SK-N-SH (cell line): ENCODE data around the gene AACS. TPM values are rescaled to one million over a fixed set of nuclear protein-coding genes. Genes with fewer than 3 reads are reported as not detected.

ENCODE experiments used
- CTCF ChIA-PET: fragments of 300-600, 350-600 bp; formaldehyde crosslinking; extraction: SDS; loops from one replicate; lab custom pipeline; 2021; lab: Yijun Ruan, JAX
- POLR2A ChIA-PET: fragments of 350-600 bp; sonication (Branson Sonifier 250); formaldehyde crosslinking; extraction: SDS; loops from one replicate; lab custom pipeline; 2020; ENCODE audit warnings: antibody characterized with exemption, inconsistent platforms; lab: Yijun Ruan, JAX
- DNase-seq: peaks from one replicate; pipeline ENCODE4 v3.0.0; 2012
- H2AFZ ChIP-seq: fragments of 200-600 bp; sonication (generic); 2 replicates; pipeline ENCODE4 v1.8.1; 2016; ENCODE audit warnings: antibody characterized with exemption, mild to moderate bottlenecking, low read depth
- H3F3A ChIP-seq: fragments of 200-600 bp; sonication (generic); replicated peaks from 2 replicates; pipeline ENCODE3; 2016; ENCODE audit warnings: antibody characterized with exemption, mild to moderate bottlenecking; ENCODE audit not compliant: insufficient read depth
- H3K27ac ChIP-seq, 2 experiments: fragments of 200-500 bp in 1 of 2; fragments of 200-600 bp in 1 of 2; sonication (Bioruptor generic) in 1 of 2; sonication (generic), shearing (Covaris generic) in 1 of 2; 2 replicates each; pipeline versions ENCODE4 v1.5.1 to v1.6.1; 2014 to 2016; ENCODE audit warnings: low read depth in 2 of 2, inconsistent platforms in 1 of 2, low read length in 1 of 2, mild to moderate bottlenecking in 1 of 2, mixed read lengths in 1 of 2
- H3K27me3 ChIP-seq: fragments of 200-600 bp; sonication (generic), shearing (Covaris generic); 2 replicates; pipeline ENCODE4 v1.6.1; 2016; ENCODE audit warnings: mixed run types; ENCODE audit not compliant: insufficient read depth
- H3K36me3 ChIP-seq, 2 experiments: fragments of 200-500 bp in 1 of 2; fragments of 200-600 bp in 1 of 2; sonication (Bioruptor generic) in 1 of 2; sonication (generic) in 1 of 2; replicated peaks in 1 of 2; 2 replicates each; pipeline versions ENCODE3 to v1.5.1; 2014 to 2016; ENCODE audit warnings: low read length in 1 of 2, mild to moderate bottlenecking in 1 of 2; ENCODE audit not compliant: insufficient read depth in 2 of 2, control insufficient read depth in 1 of 2
- H3K4me1 ChIP-seq, 2 experiments: fragments of 200-500 bp in 1 of 2; fragments of 200-600 bp in 1 of 2; sonication (Bioruptor generic) in 1 of 2; sonication (generic), shearing (Covaris generic) in 1 of 2; 2 replicates each; pipeline versions ENCODE4 v1.5.1 to v1.6.1; 2014 to 2016; ENCODE audit warnings: low read depth in 1 of 2, low read length in 1 of 2, mixed run types in 1 of 2; ENCODE audit not compliant: insufficient read depth in 2 of 2, control insufficient read depth in 1 of 2
- H3K4me2 ChIP-seq: fragments of 200-600 bp; sonication (generic), shearing (Covaris generic); 2 replicates; pipeline ENCODE4 v1.6.1; 2017; ENCODE audit warnings: mixed run types
- H3K4me3 ChIP-seq, 2 experiments: fragments of 200-500 bp in 1 of 2; fragments of 200-600 bp in 1 of 2; sonication (Bioruptor generic) in 1 of 2; sonication (generic), shearing (Covaris generic) in 1 of 2; 2 replicates each; pipeline versions ENCODE4 v1.5.1 to v1.8.1; 2014 to 2016; ENCODE audit warnings: low read depth in 2 of 2, inconsistent platforms in 1 of 2, low read length in 1 of 2, mild to moderate bottlenecking in 1 of 2, mixed read lengths in 1 of 2, moderate library complexity in 1 of 2
- H3K79me2 ChIP-seq: fragments of 200-600 bp; sonication (generic); 2 replicates; pipeline ENCODE4 v1.8.1; 2017; ENCODE audit warnings: mild to moderate bottlenecking; ENCODE audit not compliant: insufficient read depth
- H3K9ac ChIP-seq: fragments of 200-600 bp; sonication (generic); 2 replicates; pipeline ENCODE4 v1.6.1; 2017; ENCODE audit warnings: mixed run types
- H3K9me2 ChIP-seq: fragments of 200-600 bp; sonication (generic); 2 replicates; pipeline ENCODE4 v1.6.1; 2017; ENCODE audit warnings: mixed run types
- H3K9me3 ChIP-seq: fragments of 200-600 bp; sonication (generic); 2 replicates; pipeline ENCODE4 v1.6.1; 2017; ENCODE audit warnings: mixed run types, mild to moderate bottlenecking, moderate library complexity
- H4K20me1 ChIP-seq: fragments of 200-600 bp; sonication (generic); 2 replicates; pipeline ENCODE4 v1.6.1; 2017; ENCODE audit warnings: mild to moderate bottlenecking, mixed run types; ENCODE audit not compliant: insufficient read depth
- CHD2 ChIP-seq: fragments of 150-350 bp; IDR thresholded peaks from 2 replicates; pipeline ENCODE4 v1.6.1; 2018; ENCODE audit warnings: low read length; ENCODE audit not compliant: partially characterized antibody
- EP300 ChIP-seq, 2 experiments: IDR thresholded peaks; 2 replicates each; pipeline versions ENCODE4 v1.4.0 to v1.6.1; 2012; ENCODE audit warnings: borderline replicate concordance in 1 of 2, low read depth in 1 of 2, low read length in 1 of 2
- FOSL2 ChIP-seq: IDR thresholded peaks from 2 replicates; pipeline ENCODE4 v1.4.0; 2012; ENCODE audit warnings: low read depth, mild to moderate bottlenecking, moderate library complexity, borderline replicate concordance
- FOXJ3 ChIP-seq: sonication (generic); formaldehyde crosslinking; IDR thresholded peaks from 2 replicates; pipeline ENCODE4 v1.5.1; 2020; ENCODE audit warnings: mild to moderate bottlenecking, missing genetic modification reagents
- FOXM1 ChIP-seq: IDR thresholded peaks from 2 replicates; pipeline ENCODE4 v1.4.0; 2012; ENCODE audit warnings: low read depth, mild to moderate bottlenecking
- GABPA ChIP-seq: IDR thresholded peaks from 2 replicates; pipeline ENCODE4 v1.4.0; 2012; ENCODE audit warnings: low read depth, mild to moderate bottlenecking
- GATA2 ChIP-seq: sonication (generic); formaldehyde crosslinking; IDR thresholded peaks from 2 replicates; pipeline ENCODE4 v1.5.0; 2020; ENCODE audit warnings: mild to moderate bottlenecking, missing genetic modification reagents
- NFIC ChIP-seq: IDR thresholded peaks from 2 replicates; pipeline ENCODE4 v1.4.0; 2012; ENCODE audit warnings: borderline replicate concordance
- POLR2AphosphoS5 ChIP-seq: IDR thresholded peaks from 2 replicates; pipeline ENCODE4 v1.6.1; 2012; ENCODE audit warnings: low read depth, low read length
- RAD21 ChIP-seq: IDR thresholded peaks from 2 replicates; pipeline ENCODE4 v1.6.1; 2012; ENCODE audit warnings: mild to moderate bottlenecking, low read length
- RCOR1 ChIP-seq: fragments of 150-350 bp; IDR thresholded peaks from 2 replicates; pipeline ENCODE4 v1.6.1; 2017; ENCODE audit warnings: antibody characterized with exemption, low read length
- REST ChIP-seq: IDR thresholded peaks from 2 replicates; pipeline ENCODE4 v1.6.1; 2012; ENCODE audit warnings: mild to moderate bottlenecking, low read depth, low read length, moderate library complexity
- RXRA ChIP-seq: IDR thresholded peaks from 2 replicates; pipeline ENCODE4 v1.4.0; 2012; ENCODE audit warnings: low read depth, mild to moderate bottlenecking, borderline replicate concordance
- SMC3 ChIP-seq: IDR thresholded peaks from 2 replicates; pipeline ENCODE4 v1.6.1; 2012; ENCODE audit warnings: low read depth, low read length, improper control_type of control experiment
- TAF1 ChIP-seq: IDR thresholded peaks from 2 replicates; pipeline ENCODE4 v1.6.1; 2012; ENCODE audit warnings: low read depth, mild to moderate bottlenecking, low read length, moderate library complexity, borderline replicate concordance
- USF2 ChIP-seq: fragments of 150-350 bp; IDR thresholded peaks from 2 replicates; pipeline ENCODE4 v1.6.1; 2017; ENCODE audit warnings: antibody characterized with exemption, low read length, low read depth, borderline replicate concordance
- WGBS: methylation state at CpG from one replicate; pipeline ENCODE4 v1.1.6; 2017; ENCODE audit warnings: low lambda C conversion rate; 5-methylcytosine and 5-hydroxymethylcytosine counted together
- polyA plus RNA-seq, 3 experiments: library from polyadenylated mRNA; depleted of rRNA; stranded (reverse); fragments of >200 nt; gene quantifications; 2 replicates each; pipeline ENCODE4 v1.2.3, GENCODE V29; 2012
- TF ChIP-seq, protein P1 (sequence below): IDR thresholded peaks from 2 replicates; pipeline ENCODE4; 2012
- TF ChIP-seq, protein P2 (sequence below): fragments of 150-350 bp; IDR thresholded peaks from 2 replicates; pipeline ENCODE4 v1.6.1; 2016; ENCODE audit warnings: mild to moderate bottlenecking, low read depth, low read length
- TF ChIP-seq, protein P3 (sequence below): fragments of 200-600 bp; sonication (generic); IDR thresholded peaks from 2 replicates; pipeline ENCODE4 v1.6.1; 2017; ENCODE audit warnings: antibody characterized with exemption, mild to moderate bottlenecking, moderate library complexity

Gene AACS
- polyA plus RNA-seq, 1 of the 3 experiments (the other 2 are of a cell fraction) = 17.3 TPM

DNA sequence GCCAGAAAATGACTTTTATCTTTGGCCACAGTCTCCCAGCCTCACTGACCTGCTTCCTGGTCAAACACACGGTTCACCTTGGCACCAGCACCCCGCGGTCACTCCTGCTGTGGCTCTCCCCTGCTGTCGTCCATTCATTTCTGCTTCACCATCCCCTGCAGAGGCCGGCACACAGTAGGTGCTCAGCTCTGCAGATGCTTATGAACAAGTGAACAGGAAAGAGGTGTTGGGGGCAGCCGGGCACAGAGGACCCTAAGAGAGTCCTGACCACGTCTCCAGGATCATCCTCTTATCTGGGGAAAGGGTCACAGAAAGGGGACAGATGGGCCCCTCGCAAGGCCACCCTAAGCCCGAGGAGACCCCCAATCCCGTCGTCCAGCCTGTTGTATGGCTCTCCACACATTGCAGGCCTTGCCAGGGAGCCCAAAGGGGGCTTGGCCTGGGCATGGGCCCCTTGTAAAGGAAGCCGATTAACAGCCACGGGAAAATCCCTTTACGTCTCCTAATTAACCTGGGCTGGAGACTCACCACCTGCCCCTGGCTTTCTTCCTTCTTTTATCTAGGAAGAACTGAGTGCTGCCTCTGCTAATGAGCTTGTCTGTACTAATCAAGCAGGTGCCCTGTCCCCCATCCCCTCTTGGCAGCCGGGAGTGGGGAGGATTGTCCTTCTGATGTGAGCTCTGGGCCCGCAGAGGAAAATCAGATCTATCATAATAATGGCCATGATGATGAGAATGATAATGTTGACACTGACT lies 119.2 kb downstream of the AACS start:
- Histone ChIP-seq H3K9me3 (no peaks in the 10 kb centered on the region), H3F3A (peaks cover 3% of the 10 kb centered on the region), H3K9me2 (no peaks in the 10 kb centered on the region), H3K4me1 (no peaks in the 10 kb centered on the region; a peak in 1 of 4 replicates), H4K20me1 (no peaks in the 10 kb centered on the region; the same call in 1 of the 2 replicates), H3K27me3 (peaks cover 34% of the 10 kb centered on the region), H2AFZ (no peak overlapping the region), H3K4me3 (no peak overlapping the region), H3K79me2 (no peaks in the 10 kb centered on the region), H3K27ac (no peak overlapping the region), H3K9ac (no peak overlapping the region), H3K36me3 (no peaks in the 10 kb centered on the region), H3K4me2 (no peak overlapping the region)
- TF ChIP-seq GATA2 (CRISPR knock-in tag) (no peak), RXRA (no peak), GABPA (no peak), RAD21 (no peak), CHD2 (no peak), USF2 (no peak), EP300 (IDR thresholded peaks at IDR 0.05; ENCODE audit: borderline replicate concordance in 1 of 2, low read depth in 1 of 2, low read length in 1 of 2) (no peak), FOXJ3 (CRISPR knock-in tag) (no peak), POLR2AphosphoS5 (no peak), REST (no peak), NFIC (no peak), FOXM1 (no peak), SMC3 (no peak), TAF1 (no peak), RCOR1 (no peak), FOSL2 (no peak)
- TF ChIP-seq, protein P1, sequence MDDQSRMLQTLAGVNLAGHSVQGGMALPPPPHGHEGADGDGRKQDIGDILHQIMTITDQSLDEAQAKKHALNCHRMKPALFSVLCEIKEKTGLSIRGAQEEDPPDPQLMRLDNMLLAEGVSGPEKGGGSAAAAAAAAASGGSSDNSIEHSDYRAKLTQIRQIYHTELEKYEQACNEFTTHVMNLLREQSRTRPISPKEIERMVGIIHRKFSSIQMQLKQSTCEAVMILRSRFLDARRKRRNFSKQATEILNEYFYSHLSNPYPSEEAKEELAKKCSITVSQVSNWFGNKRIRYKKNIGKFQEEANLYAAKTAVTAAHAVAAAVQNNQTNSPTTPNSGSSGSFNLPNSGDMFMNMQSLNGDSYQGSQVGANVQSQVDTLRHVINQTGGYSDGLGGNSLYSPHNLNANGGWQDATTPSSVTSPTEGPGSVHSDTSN = no peak
- TF ChIP-seq, protein P2, sequence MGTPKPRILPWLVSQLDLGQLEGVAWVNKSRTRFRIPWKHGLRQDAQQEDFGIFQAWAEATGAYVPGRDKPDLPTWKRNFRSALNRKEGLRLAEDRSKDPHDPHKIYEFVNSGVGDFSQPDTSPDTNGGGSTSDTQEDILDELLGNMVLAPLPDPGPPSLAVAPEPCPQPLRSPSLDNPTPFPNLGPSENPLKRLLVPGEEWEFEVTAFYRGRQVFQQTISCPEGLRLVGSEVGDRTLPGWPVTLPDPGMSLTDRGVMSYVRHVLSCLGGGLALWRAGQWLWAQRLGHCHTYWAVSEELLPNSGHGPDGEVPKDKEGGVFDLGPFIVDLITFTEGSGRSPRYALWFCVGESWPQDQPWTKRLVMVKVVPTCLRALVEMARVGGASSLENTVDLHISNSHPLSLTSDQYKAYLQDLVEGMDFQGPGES = no peak
- TF ChIP-seq, protein P3, sequence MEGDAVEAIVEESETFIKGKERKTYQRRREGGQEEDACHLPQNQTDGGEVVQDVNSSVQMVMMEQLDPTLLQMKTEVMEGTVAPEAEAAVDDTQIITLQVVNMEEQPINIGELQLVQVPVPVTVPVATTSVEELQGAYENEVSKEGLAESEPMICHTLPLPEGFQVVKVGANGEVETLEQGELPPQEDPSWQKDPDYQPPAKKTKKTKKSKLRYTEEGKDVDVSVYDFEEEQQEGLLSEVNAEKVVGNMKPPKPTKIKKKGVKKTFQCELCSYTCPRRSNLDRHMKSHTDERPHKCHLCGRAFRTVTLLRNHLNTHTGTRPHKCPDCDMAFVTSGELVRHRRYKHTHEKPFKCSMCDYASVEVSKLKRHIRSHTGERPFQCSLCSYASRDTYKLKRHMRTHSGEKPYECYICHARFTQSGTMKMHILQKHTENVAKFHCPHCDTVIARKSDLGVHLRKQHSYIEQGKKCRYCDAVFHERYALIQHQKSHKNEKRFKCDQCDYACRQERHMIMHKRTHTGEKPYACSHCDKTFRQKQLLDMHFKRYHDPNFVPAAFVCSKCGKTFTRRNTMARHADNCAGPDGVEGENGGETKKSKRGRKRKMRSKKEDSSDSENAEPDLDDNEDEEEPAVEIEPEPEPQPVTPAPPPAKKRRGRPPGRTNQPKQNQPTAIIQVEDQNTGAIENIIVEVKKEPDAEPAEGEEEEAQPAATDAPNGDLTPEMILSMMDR = no peak
- WGBS = 45% methylated on average over 13 of the region's 16 CpGs
- ChIA-PET CTCF (interaction anchor here (1.1 to 5.7 kb wide), 17 partner anchors 9 to 235 kb away, joined by 3 to 64 read pairs (median 8); no protein-coding TSS in a partner anchor), POLR2A (no interaction called here)
- DNase-seq = no peak
